ENCODE data around the gene USHBP1.
"Not testable (repeated sequence)": the region's sequence is repeated elsewhere in the genome, so short reads cannot be mapped to it uniquely, and the experiment has no call there.

USHBP1 gene

GRCh38 chr19:17275441-17276175 lies 11.1 kb upstream of the USHBP1 start:
- no peak overlapping the region for H3K4me2 ChIP-seq (ENCODE audit: low read length)
- H3K4me3 ChIP-seq (ENCODE audit: low read length) = no peak overlapping the region
- no peaks in the 10 kb centered on the region for H3K9me3 ChIP-seq (replicated peaks; ENCODE audit: low read length)
- H3K36me3 ChIP-seq (ENCODE audit: insufficient read depth, low read length) = peaks cover 51% of the 10 kb centered on the region
- no peaks in the 10 kb centered on the region for H3K27me3 ChIP-seq (ENCODE audit: control insufficient read depth, insufficient read depth, low read length)
- no peaks in the 10 kb centered on the region for H3K4me1 ChIP-seq (ENCODE audit: control insufficient read depth, insufficient read depth, low read length)
- no peak overlapping the region for H3K9ac ChIP-seq (ENCODE audit: low read depth, low read length)

GRCh38 chr19:17274892-17275291 lies 10.3 kb upstream of the USHBP1 start:
- not testable (repeated sequence) for H3K4me2 ChIP-seq (ENCODE audit: low read length); H3K4me1 ChIP-seq (ENCODE audit: control insufficient read depth, insufficient read depth, low read length); H3K9me3 ChIP-seq (replicated peaks; ENCODE audit: low read length); H3K4me3 ChIP-seq (ENCODE audit: low read length); H3K27me3 ChIP-seq (ENCODE audit: control insufficient read depth, insufficient read depth, low read length); H3K9ac ChIP-seq (ENCODE audit: low read depth, low read length)
- H3K36me3 ChIP-seq (ENCODE audit: insufficient read depth, low read length) = peaks cover 54% of the 10 kb centered on the region

- Histone ChIP-seq H3K27me3 (ENCODE audit: control insufficient read depth, insufficient read depth, low read length) (no peaks in the 10 kb centered on the region), H3K9me3 (replicated peaks; ENCODE audit: low read length) (no peaks in the 10 kb centered on the region), H3K4me3 (ENCODE audit: low read length) (no peak overlapping the region), H3K4me1 (ENCODE audit: control insufficient read depth, insufficient read depth, low read length) (peaks cover 6% of the 10 kb centered on the region), H3K4me2 (ENCODE audit: low read length) (peak overlapping the region; percentile 89), H3K9ac (ENCODE audit: low read depth, low read length) (peak overlapping the region; percentile 25), H3K36me3 (ENCODE audit: insufficient read depth, low read length) (peaks cover 22% of the 10 kb centered on the region)
These were observed 4.2 kb upstream of the USHBP1 start for GRCh38 chr19:17268754-17269153.

- peaks cover 6% of the 10 kb centered on the region for H3K4me1 ChIP-seq (ENCODE audit: control insufficient read depth, insufficient read depth, low read length)
- H3K4me2 ChIP-seq (ENCODE audit: low read length) = peak within 1 kb of the TSS; percentile 89
- no peaks in the 10 kb centered on the region for H3K27me3 ChIP-seq (ENCODE audit: control insufficient read depth, insufficient read depth, low read length)
- peak within 1 kb of the TSS; percentile 87 for H3K9ac ChIP-seq (ENCODE audit: low read depth, low read length)
- H3K36me3 ChIP-seq (ENCODE audit: insufficient read depth, low read length) = peaks cover 17% of the 10 kb centered on the region
- no peaks in the 10 kb centered on the region for H3K9me3 ChIP-seq (replicated peaks; ENCODE audit: low read length)
- peak within 1 kb of the TSS; percentile 84 for H3K4me3 ChIP-seq (ENCODE audit: low read length)
These were observed 2.6 kb upstream of the USHBP1 start, which contains the start of gene BABAM1 for GRCh38 chr19:17266975-17267788. BABAM1 (plus strand) TSS chr19:17267443; CDS start chr19:17268807, 1,364 bp downstream.

- H3K9ac ChIP-seq (ENCODE audit: low read depth, low read length) = no peak overlapping the region
- no peak overlapping the region for H3K4me2 ChIP-seq (ENCODE audit: low read length)
- no peaks in the 10 kb centered on the region for H3K27me3 ChIP-seq (ENCODE audit: control insufficient read depth, insufficient read depth, low read length)
- H3K36me3 ChIP-seq (ENCODE audit: insufficient read depth, low read length) = peaks cover 14% of the 10 kb centered on the region
- H3K4me3 ChIP-seq (ENCODE audit: low read length) = no peak overlapping the region
- peaks cover 6% of the 10 kb centered on the region for H3K4me1 ChIP-seq (ENCODE audit: control insufficient read depth, insufficient read depth, low read length)
- H3K9me3 ChIP-seq (replicated peaks; ENCODE audit: low read length) = no peaks in the 10 kb centered on the region
These were observed 2.0 kb upstream of the USHBP1 start for GRCh38 chr19:17266589-17266974.

- Histone ChIP-seq H3K4me1 (ENCODE audit: control insufficient read depth, insufficient read depth, low read length) (peaks cover 6% of the 10 kb centered on the region), H3K36me3 (ENCODE audit: insufficient read depth, low read length) (peaks cover 8% of the 10 kb centered on the region), H3K9me3 (replicated peaks; ENCODE audit: low read length) (no peaks in the 10 kb centered on the region), H3K27me3 (ENCODE audit: control insufficient read depth, insufficient read depth, low read length) (no peaks in the 10 kb centered on the region), H3K9ac (ENCODE audit: low read depth, low read length) (no peak overlapping the region), H3K4me2 (ENCODE audit: low read length) (no peak overlapping the region), H3K4me3 (ENCODE audit: low read length) (no peak overlapping the region)
These were observed 1.5 kb upstream of the USHBP1 start for GRCh38 chr19:17266026-17266425.

GRCh38 chr19:17263712-17264640 lies 569 bp downstream of the USHBP1 start:
- H3K4me3 ChIP-seq (ENCODE audit: low read length) = no peak overlapping the region
- peaks cover 10% of the 10 kb centered on the region for H3K9me3 ChIP-seq (replicated peaks; ENCODE audit: low read length)
- H3K4me1 ChIP-seq (ENCODE audit: control insufficient read depth, insufficient read depth, low read length) = peaks cover 6% of the 10 kb centered on the region
- H3K4me2 ChIP-seq (ENCODE audit: low read length) = no peak overlapping the region
- no peak overlapping the region for H3K9ac ChIP-seq (ENCODE audit: low read depth, low read length)
- peaks cover 3% of the 10 kb centered on the region for H3K36me3 ChIP-seq (ENCODE audit: insufficient read depth, low read length)
- no peaks in the 10 kb centered on the region for H3K27me3 ChIP-seq (ENCODE audit: control insufficient read depth, insufficient read depth, low read length)

GRCh38 chr19:17262557-17262956 lies 2.0 kb downstream of the USHBP1 start:
- H3K27me3 ChIP-seq (ENCODE audit: control insufficient read depth, insufficient read depth, low read length) = no peaks in the 10 kb centered on the region
- peaks cover 10% of the 10 kb centered on the region for H3K9me3 ChIP-seq (replicated peaks; ENCODE audit: low read length)
- H3K36me3 ChIP-seq (ENCODE audit: insufficient read depth, low read length) = no peaks in the 10 kb centered on the region
- H3K4me2 ChIP-seq (ENCODE audit: low read length) = no peak overlapping the region
- H3K4me1 ChIP-seq (ENCODE audit: control insufficient read depth, insufficient read depth, low read length) = no peaks in the 10 kb centered on the region
- no peak overlapping the region for H3K4me3 ChIP-seq (ENCODE audit: low read length)
- no peak overlapping the region for H3K9ac ChIP-seq (ENCODE audit: low read depth, low read length)

GRCh38 chr19:17260842-17261325 lies 3.7 kb downstream of the USHBP1 start:
- Histone ChIP-seq H3K27me3 (ENCODE audit: control insufficient read depth, insufficient read depth, low read length) (no peaks in the 10 kb centered on the region), H3K4me3 (ENCODE audit: low read length) (no peak overlapping the region), H3K9me3 (replicated peaks; ENCODE audit: low read length) (peaks cover 10% of the 10 kb centered on the region), H3K9ac (ENCODE audit: low read depth, low read length) (no peak overlapping the region), H3K36me3 (ENCODE audit: insufficient read depth, low read length) (no peaks in the 10 kb centered on the region), H3K4me2 (ENCODE audit: low read length) (no peak overlapping the region), H3K4me1 (ENCODE audit: control insufficient read depth, insufficient read depth, low read length) (no peaks in the 10 kb centered on the region)

- no peaks in the 10 kb centered on the region for H3K36me3 ChIP-seq (ENCODE audit: insufficient read depth, low read length)
- peaks cover under 1% of the 10 kb centered on the region for H3K27me3 ChIP-seq (ENCODE audit: control insufficient read depth, insufficient read depth, low read length)
- H3K9me3 ChIP-seq (replicated peaks; ENCODE audit: low read length) = peaks cover 10% of the 10 kb centered on the region
- no peak overlapping the region for H3K9ac ChIP-seq (ENCODE audit: low read depth, low read length)
- H3K4me3 ChIP-seq (ENCODE audit: low read length) = no peak overlapping the region
- H3K4me2 ChIP-seq (ENCODE audit: low read length) = no peak overlapping the region
- H3K4me1 ChIP-seq (ENCODE audit: control insufficient read depth, insufficient read depth, low read length) = peaks cover 6% of the 10 kb centered on the region
These were observed 4.6 kb downstream of the USHBP1 start for GRCh38 chr19:17259934-17260333.

All from skeletal muscle satellite cell (primary cell).